Measurements from ENCODE around the gene MERTK. TPM values are rescaled to one million over a fixed set of nuclear protein-coding genes. Genes with fewer than 3 reads are reported as not detected.

MERTK gene
- total and polyA plus RNA-seq, 2 of the 8 experiments (the other 6 are each of a cell fraction or from before 2014, with no cell fraction given) = 6.5 to 7.0 TPM

DNA sequence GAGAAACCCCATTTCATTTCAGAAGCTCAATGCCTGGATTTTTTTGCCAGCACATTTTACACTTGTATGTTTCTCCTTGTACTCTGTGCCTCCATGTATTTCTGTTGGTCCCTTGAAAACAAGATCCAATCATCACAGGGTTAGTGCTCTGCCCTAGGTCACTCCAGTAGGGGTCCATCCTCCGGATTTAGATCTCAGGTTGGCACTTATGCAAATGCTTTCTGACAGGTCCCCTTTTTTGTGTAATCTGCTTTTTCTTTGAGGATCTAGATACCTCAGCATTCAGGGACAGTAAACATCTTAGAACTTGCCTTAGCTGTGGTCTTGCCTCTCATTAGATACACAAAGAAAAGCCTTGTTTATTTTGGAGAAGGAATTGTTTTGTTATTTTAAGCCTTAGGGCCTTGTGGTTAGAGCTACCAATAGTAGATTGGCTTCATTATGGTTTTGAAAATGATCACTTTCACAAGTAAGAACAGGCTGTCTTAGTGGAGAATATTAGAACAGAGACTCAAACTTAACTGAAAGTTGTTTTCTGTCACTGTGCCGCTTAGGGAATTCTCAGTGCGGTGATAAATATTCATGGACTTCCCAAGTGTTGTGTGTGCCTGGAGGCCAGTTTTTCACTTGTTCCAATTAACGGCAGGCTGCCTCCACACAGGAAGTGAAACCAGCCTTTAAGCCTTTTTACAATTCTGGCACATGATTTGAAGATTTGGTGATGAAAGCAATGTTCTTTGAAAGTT lies 7.8 kb downstream of the MERTK start (continued):
- TF ChIP-seq POLR2A (IDR thresholded peaks at IDR 0.05; ENCODE audit: control extremely low read depth in 1 of 2, low read depth in 2 of 2, low read length in 2 of 2) (no peak), NRF1 (IDR thresholded peaks at IDR 0.05; ENCODE audit: low read depth, low read length) (no peak), SUZ12 (IDR thresholded peaks at IDR 0.05; ENCODE audit: low read length) (no peak), BACH1 (IDR thresholded peaks at IDR 0.05; ENCODE audit: low read length) (no peak), CEBPB (IDR thresholded peaks at IDR 0.05; ENCODE audit: low read depth, low read length) (no peak), SIX5 (IDR thresholded peaks at IDR 0.05; ENCODE audit: low read depth, low read length) (no peak), JUN (IDR thresholded peaks at IDR 0.05; ENCODE audit: low read depth, low read length) (no peak), RAD21 (IDR thresholded peaks at IDR 0.05 in 1 of 2, conservative IDR thresholded peaks at IDR 0.05 in 1 of 2; ENCODE audit: low read depth in 2 of 2, low read length in 2 of 2) (no peak), SRF (IDR thresholded peaks at IDR 0.05; ENCODE audit: low read depth, low read length) (no peak)
- TF ChIP-seq, protein P1, sequence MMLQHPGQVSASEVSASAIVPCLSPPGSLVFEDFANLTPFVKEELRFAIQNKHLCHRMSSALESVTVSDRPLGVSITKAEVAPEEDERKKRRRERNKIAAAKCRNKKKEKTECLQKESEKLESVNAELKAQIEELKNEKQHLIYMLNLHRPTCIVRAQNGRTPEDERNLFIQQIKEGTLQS (IDR thresholded peaks at IDR 0.05; ENCODE audit: insufficient read depth, low read depth, low read length) = no peak

All from H1 (cell line).